H1 (cell line): ENCODE measurements around the gene NYAP2. TPM values are rescaled to one million over a fixed set of nuclear protein-coding genes. Genes with fewer than 3 reads are reported as not detected.

Experiments
- CTCF ChIA-PET: fragments of 300-600 bp; sonication (Branson Sonifier 250); formaldehyde crosslinking; loops from one replicate; lab custom pipeline; 2021; ENCODE audit not compliant: partially characterized antibody; lab: Charles Lee
- POLR2A ChIA-PET: fragments of 300-600 bp; sonication (Branson Sonifier 250); formaldehyde crosslinking; loops from one replicate; lab custom pipeline; 2021; ENCODE audit warnings: inconsistent platforms; ENCODE audit not compliant: partially characterized antibody; lab: Charles Lee
- DNase-seq, 2 experiments: peaks; one replicate each; pipeline versions ENCODE4 v3.0.0 to v3.0.0-alpha.2; 2010 to 2022; ENCODE audit warnings: low spot score in 2 of 2, low read depth in 1 of 2, mixed read lengths in 1 of 2
- FAIRE-seq: peaks from 2 replicates; lab custom pipeline; 2011; peaks lifted over from hg19 to GRCh38; lab: Jason Lieb, UNC
- H2AFZ ChIP-seq: 2 replicates; pipeline ENCODE4 v1.8.1; 2012; ENCODE audit warnings: low read length, inconsistent platforms
- H2AK5ac ChIP-seq: 2 replicates; pipeline ENCODE4 v1.6.1; 2013; ENCODE audit warnings: low read depth, low read length
- H2BK120ac ChIP-seq: replicated peaks from 2 replicates; pipeline ENCODE3; 2013; ENCODE audit warnings: low read depth, low read length, inconsistent platforms
- H2BK12ac ChIP-seq: 2 replicates; pipeline ENCODE4 v1.6.1; 2013; ENCODE audit warnings: low read depth, low read length
- H2BK15ac ChIP-seq: 2 replicates; pipeline ENCODE4 v1.6.1; 2013; ENCODE audit warnings: low read length
- H2BK20ac ChIP-seq: 2 replicates; pipeline ENCODE4 v1.6.1; 2013; ENCODE audit warnings: low read length
- H2BK5ac ChIP-seq: 2 replicates; pipeline ENCODE4 v1.6.1; 2013; ENCODE audit warnings: low read depth, low read length
- H3K14ac ChIP-seq: 2 replicates; pipeline ENCODE4 v1.6.1; 2013; ENCODE audit warnings: inconsistent platforms; ENCODE audit not compliant: insufficient read length
- H3K18ac ChIP-seq: 2 replicates; pipeline ENCODE4 v1.6.1; 2013; ENCODE audit warnings: low read length; ENCODE audit errors: extremely low read depth
- H3K23ac ChIP-seq: 2 replicates; pipeline ENCODE4 v1.6.1; 2013; ENCODE audit warnings: inconsistent platforms; ENCODE audit not compliant: insufficient read length
- H3K23me2 ChIP-seq: 2 replicates; pipeline ENCODE4 v1.6.1; 2013; ENCODE audit warnings: low read depth, low read length
- H3K27ac ChIP-seq: 2 replicates; pipeline ENCODE4 v1.6.1; 2011; ENCODE audit warnings: low read depth, low read length, inconsistent platforms
- H3K27me3 ChIP-seq, 4 experiments: replicated peaks in 1 of 4; 1 replicate in 1 of 4; 2 replicates in 3 of 4; pipeline versions ENCODE4 v1.6.1 to v1.8.1; 2011 to 2013; ENCODE audit warnings: low read length in 3 of 4, mild to moderate bottlenecking in 3 of 4, inconsistent platforms in 2 of 4, mixed read lengths in 2 of 4, moderate library complexity in 1 of 4; ENCODE audit not compliant: control insufficient read depth in 3 of 4, insufficient read depth in 3 of 4; ENCODE audit errors: extremely low read depth in 1 of 4
- H3K36me3 ChIP-seq, 4 experiments: 2 replicates each; pipeline versions ENCODE4 v1.6.1 to v1.8.1; 2011 to 2013; ENCODE audit warnings: mild to moderate bottlenecking in 4 of 4, low read length in 3 of 4, moderate library complexity in 2 of 4, control low read depth in 1 of 4, inconsistent platforms in 1 of 4; ENCODE audit not compliant: insufficient read depth in 4 of 4, control insufficient read depth in 2 of 4
- H3K4ac ChIP-seq: replicated peaks from 2 replicates; pipeline ENCODE3; 2013; ENCODE audit warnings: low read length, low read depth, mixed read lengths, inconsistent platforms; ENCODE audit not compliant: insufficient read length
- H3K4me1 ChIP-seq, 4 experiments: replicated peaks in 1 of 4; 1 replicate in 1 of 4; 2 replicates in 3 of 4; pipeline versions ENCODE4 v1.6.1 to v1.8.1; 2011 to 2013; ENCODE audit warnings: low read length in 3 of 4, inconsistent platforms in 2 of 4, mixed read lengths in 1 of 4; ENCODE audit not compliant: insufficient read depth in 4 of 4, control insufficient read depth in 3 of 4
- H3K4me2 ChIP-seq, 2 experiments: 2 replicates each; pipeline versions ENCODE4 v1.6.1 to v1.8.1; 2011 to 2013; ENCODE audit warnings: low read depth in 2 of 2, low read length in 2 of 2, control low read depth in 1 of 2, inconsistent platforms in 1 of 2, mild to moderate bottlenecking in 1 of 2; ENCODE audit not compliant: insufficient read depth in 1 of 2
- H3K4me3 ChIP-seq, 4 experiments: fragments of 200-600, 300-600 bp in 1 of 4; sonication (generic), shearing (Covaris generic), sonication (Bioruptor Twin) in 1 of 4; 2 replicates each; pipeline versions ENCODE4 v1.5.1 to v1.8.1; 2011 to 2016; ENCODE audit warnings: low read length in 4 of 4, low read depth in 3 of 4, control low read depth in 2 of 4, inconsistent platforms in 2 of 4, mild to moderate bottlenecking in 2 of 4, mixed read lengths in 1 of 4, moderate library complexity in 1 of 4; ENCODE audit not compliant: insufficient read depth in 2 of 4; ENCODE audit errors: extremely low read depth in 1 of 4
- H3K56ac ChIP-seq: replicated peaks from 2 replicates; pipeline ENCODE3; 2013; ENCODE audit warnings: low read depth, mild to moderate bottlenecking, mixed read lengths, low read length, inconsistent platforms; ENCODE audit not compliant: insufficient read length
- H3K79me1 ChIP-seq: 2 replicates; pipeline ENCODE4 v1.6.1; 2013; ENCODE audit warnings: low read depth, low read length, control low read depth
- H3K79me2 ChIP-seq, 2 experiments: 2 replicates each; pipeline versions ENCODE4 v1.6.1 to v1.8.1; 2012 to 2013; ENCODE audit warnings: low read length in 2 of 2, mild to moderate bottlenecking in 2 of 2, inconsistent platforms in 1 of 2; ENCODE audit not compliant: insufficient read depth in 2 of 2, control insufficient read depth in 1 of 2
- H3K9ac ChIP-seq, 4 experiments: replicated peaks in 1 of 4; 1 replicate in 1 of 4; 2 replicates in 3 of 4; pipeline versions ENCODE4 v1.6.1 to v1.8.1; 2011 to 2013; ENCODE audit warnings: low read depth in 3 of 4, low read length in 3 of 4, control low read depth in 2 of 4, mild to moderate bottlenecking in 2 of 4, moderate library complexity in 2 of 4, inconsistent platforms in 1 of 4; ENCODE audit errors: extremely low read depth in 1 of 4
- H3K9me3 ChIP-seq, 2 experiments: 2 replicates each; pipeline versions ENCODE4 v1.6.1 to v1.8.1; 2012 to 2013; ENCODE audit warnings: mild to moderate bottlenecking in 2 of 2, moderate library complexity in 2 of 2, control low read depth in 1 of 2, inconsistent platforms in 1 of 2, low read depth in 1 of 2, low read length in 1 of 2, mixed read lengths in 1 of 2; ENCODE audit not compliant: insufficient read depth in 2 of 2
- H4K20me1 ChIP-seq, 2 experiments: replicated peaks in 1 of 2; 2 replicates each; pipeline versions ENCODE3 to v1.8.1; 2011 to 2013; ENCODE audit warnings: inconsistent platforms in 2 of 2, low read length in 2 of 2, mild to moderate bottlenecking in 1 of 2; ENCODE audit not compliant: insufficient read depth in 2 of 2, control insufficient read depth in 1 of 2
- H4K5ac ChIP-seq: 2 replicates; pipeline ENCODE4 v1.6.1; 2013; ENCODE audit warnings: low read length, low read depth, mixed read lengths, inconsistent platforms; ENCODE audit not compliant: insufficient read length
- H4K8ac ChIP-seq: 2 replicates; pipeline ENCODE4 v1.8.0; 2013; ENCODE audit warnings: mild to moderate bottlenecking, moderate library complexity, low read length, inconsistent platforms; ENCODE audit not compliant: insufficient read depth; ENCODE audit errors: extremely low read depth
- H4K91ac ChIP-seq: replicated peaks from 2 replicates; pipeline ENCODE3; 2013; ENCODE audit warnings: low read length, mixed read lengths, inconsistent platforms; ENCODE audit not compliant: insufficient read length
- BACH1 ChIP-seq: IDR thresholded peaks from 2 replicates; pipeline ENCODE4 v1.6.1; 2012; ENCODE audit warnings: low read length, improper control_type of control experiment
- BCL11A ChIP-seq, 2 experiments: IDR thresholded peaks; one replicate each; pipeline ENCODE4 v1.6.1; 2011; ENCODE audit warnings: low read depth in 2 of 2, low read length in 2 of 2, mild to moderate bottlenecking in 2 of 2
- CBX8 ChIP-seq: fragments of 300-800, 300-1000 bp; sonication (generic); IDR thresholded peaks from 2 replicates; pipeline ENCODE4 v1.7.1; 2016; ENCODE audit warnings: low read depth, low read length, borderline replicate concordance
- CHD1 ChIP-seq: IDR thresholded peaks from 2 replicates; pipeline ENCODE4 v1.6.1; 2012; ENCODE audit warnings: low read depth, low read length, improper control_type of control experiment
- CTBP2 ChIP-seq: IDR thresholded peaks from 2 replicates; pipeline ENCODE4 v1.7.0; 2011; ENCODE audit warnings: borderline replicate concordance, mild to moderate bottlenecking, moderate library complexity, mixed read lengths, low read length; ENCODE audit not compliant: insufficient read depth, insufficient read length
- GABPA ChIP-seq: IDR thresholded peaks from 2 replicates; pipeline ENCODE4 v1.6.1; 2011; ENCODE audit warnings: mild to moderate bottlenecking, low read length, moderate library complexity, borderline replicate concordance; ENCODE audit not compliant: insufficient read depth
- JUND ChIP-seq: IDR thresholded peaks from 2 replicates; pipeline ENCODE4 v1.6.1; 2011; ENCODE audit warnings: mild to moderate bottlenecking, improper control_type of control experiment, low read length
- NRF1 ChIP-seq: IDR thresholded peaks from 2 replicates; pipeline ENCODE4 v1.6.1; 2011; ENCODE audit warnings: mild to moderate bottlenecking, low read depth, low read length, improper control_type of control experiment
- PHF8 ChIP-seq: fragments of 200-600 bp; sonication (generic); conservative IDR thresholded peaks from 2 replicates; pipeline ENCODE4 v1.7.1; 2012; ENCODE audit warnings: low read depth, mild to moderate bottlenecking, inconsistent platforms, low read length, moderate library complexity
- POLR2AphosphoS5 ChIP-seq: IDR thresholded peaks from 2 replicates; pipeline ENCODE4 v1.6.1; 2011; ENCODE audit warnings: low read depth, low read length
- RAD21 ChIP-seq, 2 experiments: IDR thresholded peaks in 1 of 2; conservative IDR thresholded peaks in 1 of 2; 2 replicates each; pipeline ENCODE4 v1.6.1; 2011; ENCODE audit warnings: low read depth in 2 of 2, low read length in 2 of 2, improper control_type of control experiment in 1 of 2, inconsistent platforms in 1 of 2, mild to moderate bottlenecking in 1 of 2, moderate library complexity in 1 of 2
- RXRA ChIP-seq: IDR thresholded peaks from 2 replicates; pipeline ENCODE4 v1.6.1; 2011; ENCODE audit warnings: low read depth, mild to moderate bottlenecking, low read length, moderate library complexity; ENCODE audit not compliant: insufficient read depth
- SAP30 ChIP-seq: fragments of 300-600 bp; sonication (generic); IDR thresholded peaks from 2 replicates; pipeline ENCODE4 v1.7.1; 2012; ENCODE audit warnings: low read length, moderate library complexity, mild to moderate bottlenecking, inconsistent platforms; ENCODE audit not compliant: insufficient read depth, insufficient replicate concordance
- SP4 ChIP-seq: IDR thresholded peaks from 2 replicates; pipeline ENCODE4 v1.6.1; 2012; ENCODE audit warnings: low read length, inconsistent platforms
- ZNF274 ChIP-seq: IDR thresholded peaks from 2 replicates; pipeline ENCODE4 v1.7.0; 2012; ENCODE audit warnings: low read length, borderline replicate concordance; ENCODE audit errors: extremely low read depth
- WGBS, 2 experiments: shearing (Covaris generic) in 1 of 2; methylation state at CpG; one replicate each; pipeline versions ENCODE4 v1.1.6 to v1.1.7; 2013 to 2015; ENCODE audit warnings: low lambda C conversion rate in 2 of 2, mixed read lengths in 2 of 2, inconsistent platforms in 1 of 2, low coverage in 1 of 2, missing lambda C conversion rate in 1 of 2; ENCODE audit not compliant: insufficient replicate concordance in 2 of 2, insufficient coverage in 1 of 2, insufficient read length in 1 of 2; ENCODE audit errors: extremely low coverage in 1 of 2, missing lambda C conversion rate in 1 of 2; 5-methylcytosine and 5-hydroxymethylcytosine counted together
- polyA plus RNA-seq, 7 experiments: library from polyadenylated mRNA; depleted of rRNA in 3 of 7; stranded (reverse) in 5 of 7; unstranded in 2 of 7; fragments of >200 nt in 5 of 7; fragments of 200-250 nt in 2 of 7; gene quantifications; 1 replicate in 5 of 7; 2 replicates in 1 of 7; 4 replicates in 1 of 7; pipeline versions ENCODE4 v1.2.1 to v1.2.3, GENCODE V29; 2011 to 2013; ENCODE audit warnings: missing spikeins in 2 of 7, mixed read lengths in 2 of 7
- total RNA-seq: library from RNA; stranded (reverse); fragmentation: NEBNext Ultra II Directional; extraction: Animal tissue kit (Norgen Biotek cat#: 25700); gene quantifications from 2 replicates; pipeline ENCODE4 v1.2.1, GENCODE V29; 2021

Gene NYAP2
- total and polyA plus RNA-seq, 2 of the 8 experiments (the other 6 are each of a cell fraction or from before 2014, with no cell fraction given): not detected

- Histone ChIP-seq H2AFZ (no peak overlapping the region), H3K4me1 (no peaks in the 10 kb centered on the region), H3K4ac (no peak overlapping the region), H2AK5ac (no peak overlapping the region), H4K8ac (no peak overlapping the region), H3K56ac (no peak overlapping the region), H4K91ac (no peak overlapping the region), H2BK120ac (no peak overlapping the region), H4K20me1 (no peaks in the 10 kb centered on the region), H2BK12ac (no peak overlapping the region), H3K27me3 (no peaks in the 10 kb centered on the region), H3K23ac (no peak overlapping the region), H3K4me3 (no peak overlapping the region), H3K4me2 (no peak overlapping the region), H2BK5ac (no peak overlapping the region), H4K5ac (no peak overlapping the region), H2BK20ac (no peak overlapping the region), H3K79me1 (no peaks in the 10 kb centered on the region), H3K9me3 (no peaks in the 10 kb centered on the region), H2BK15ac (no peak overlapping the region), H3K9ac (no peak overlapping the region), H3K18ac (no peak overlapping the region), H3K27ac (no peak overlapping the region), H3K79me2 (no peaks in the 10 kb centered on the region), H3K14ac (no peak overlapping the region), H3K23me2 (no peaks in the 10 kb centered on the region), H3K36me3 (no peaks in the 10 kb centered on the region)
- CTCF ChIA-PET: no interaction called here
- 93% methylated on average over 3 of the region's 3 CpGs; no CpG with 5 or more reads in 1 of the 2 experiments for WGBS, 2 experiments
- POLR2A ChIA-PET: no interaction called here
- no peak for FAIRE-seq
- DNase-seq: no peak
- TF ChIP-seq JUND (no peak), CBX8 (no peak), RXRA (no peak), NRF1 (no peak), RAD21 (IDR thresholded peaks at IDR 0.05 in 1 of 2, conservative IDR thresholded peaks at IDR 0.05 in 1 of 2; ENCODE audit: low read depth in 2 of 2, low read length in 2 of 2) (no peak), BCL11A (IDR thresholded peaks at IDR 0.05; ENCODE audit: low read depth in 2 of 2, low read length in 2 of 2) (no peak), CHD1 (no peak), POLR2AphosphoS5 (no peak), PHF8 (no peak), SP4 (no peak), CTBP2 (no peak), BACH1 (no peak), ZNF274 (no peak), SAP30 (no peak), GABPA (no peak)
Observed at GRCh38 chr2:225484751-225485150, 85.2 kb downstream of the NYAP2 start.
